ENCODE data around the gene CEP112. TPM values are rescaled to one million over a fixed set of nuclear protein-coding genes. Genes with fewer than 3 reads are reported as not detected.

CEP112 gene
- total and polyA plus RNA-seq, 2 of the 13 experiments (the other 11 are each of a cell fraction or from before 2014, with no cell fraction given), result 1.2 to 3.4 TPM

DNA sequence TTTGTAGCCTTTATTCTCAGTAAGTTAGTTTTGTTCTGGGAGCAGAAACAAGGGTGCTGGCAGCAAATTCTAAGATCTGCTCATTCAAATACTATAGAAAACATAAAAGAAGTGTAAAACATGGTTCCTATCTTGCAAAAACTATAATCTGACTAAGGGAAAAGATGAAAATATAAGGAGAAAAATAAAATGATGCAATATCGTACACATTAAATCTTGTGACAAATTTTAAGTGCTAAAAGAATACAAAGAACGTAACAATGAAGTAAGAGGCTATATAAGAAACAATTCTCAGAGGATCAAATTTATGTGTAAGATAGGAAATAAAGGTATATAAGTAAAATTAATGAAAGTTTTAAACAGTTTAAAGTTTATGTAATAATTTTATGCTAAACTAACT, 224.6 kb downstream of the CEP112 start:
- no peak for FAIRE-seq
- Histone ChIP-seq H4K20me1 (ENCODE audit: insufficient read depth, low read length) (no peaks in the 10 kb centered on the region), H3K27ac (ENCODE audit: extremely low read length, insufficient read depth, low read length) (no peak overlapping the region), H3K36me3 (replicated peaks in 1 of 2; ENCODE audit: control insufficient read depth in 1 of 2, insufficient read depth in 2 of 2, low read length in 2 of 2) (no peaks in the 10 kb centered on the region), H3K4me1 (ENCODE audit: insufficient read depth, low read length) (no peaks in the 10 kb centered on the region), H3K9ac (ENCODE audit: insufficient read depth, low read depth, low read length) (no peak overlapping the region), H3K4me3 (replicated peaks in 1 of 3; ENCODE audit: insufficient read depth in 1 of 3, low read depth in 2 of 3, low read length in 3 of 3) (no peak overlapping the region), H3K9me3 (ENCODE audit: low read length) (peaks cover 18% of the 10 kb centered on the region), H3K79me2 (ENCODE audit: insufficient read depth, low read length) (no peaks in the 10 kb centered on the region), H3K27me3 (ENCODE audit: control insufficient read depth in 1 of 2, insufficient read depth in 2 of 2, low read length in 2 of 2) (no peaks in the 10 kb centered on the region), H2AFZ (ENCODE audit: low read length) (no peak overlapping the region), H3K4me2 (ENCODE audit: low read depth, low read length) (no peak overlapping the region)
- intact Hi-C loops (cut with micrococcal nuclease; ENCODE audit: unreplicated experiment), result no loop called here
- TF ChIP-seq ATF7 (IDR thresholded peaks at IDR 0.05) (peak; percentile 79), ATF7 (CRISPR knock-in tag; IDR thresholded peaks at IDR 0.05) (no peak), PAX8 (CRISPR knock-in tag; IDR thresholded peaks at IDR 0.05; ENCODE audit: borderline replicate concordance) (no peak)
- POLR2A ChIA-PET, result no interaction called here
- CTCF ChIA-PET (ENCODE audit: low intra/inter-chr PET ratio, low total read pairs), result no interaction called here
- in situ Hi-C loops (cut with HindIII; ENCODE audit: extremely low pct_ligation_motif_present, low pct_unique_long_range_greater_than_20kb), result no loop called here
- BruUV-seq (replicated peaks), result no TSS peak
- WGBS (ENCODE audit: low lambda C conversion rate), result 54% methylated on average over 2 of the region's 2 CpGs
- no peak for ATAC-seq
- no peak for DNase-seq (ENCODE audit: low spot score)

GRCh38 chr17:65966072-65966695, 225.7 kb downstream of the CEP112 start:
- ATAC-seq (no peak), FAIRE-seq (no peak), DNase-seq (ENCODE audit: low spot score) (no peak)
- WGBS (ENCODE audit: low lambda C conversion rate), result 50% methylated on average over 2 of the region's 2 CpGs
- Histone ChIP-seq H3K79me2 (ENCODE audit: insufficient read depth, low read length) (no peaks in the 10 kb centered on the region), H3K27me3 (ENCODE audit: control insufficient read depth in 1 of 2, insufficient read depth in 2 of 2, low read length in 2 of 2) (no peaks in the 10 kb centered on the region), H3K36me3 (replicated peaks in 1 of 2; ENCODE audit: control insufficient read depth in 1 of 2, insufficient read depth in 2 of 2, low read length in 2 of 2) (no peaks in the 10 kb centered on the region), H3K4me3 (replicated peaks in 1 of 3; ENCODE audit: insufficient read depth in 1 of 3, low read depth in 2 of 3, low read length in 3 of 3) (no peak overlapping the region), H3K27ac (ENCODE audit: extremely low read length, insufficient read depth, low read length) (no peak overlapping the region), H2AFZ (ENCODE audit: low read length) (no peak overlapping the region), H3K9ac (ENCODE audit: insufficient read depth, low read depth, low read length) (no peak overlapping the region), H3K4me2 (ENCODE audit: low read depth, low read length) (no peak overlapping the region), H3K4me1 (ENCODE audit: insufficient read depth, low read length) (no peaks in the 10 kb centered on the region), H4K20me1 (ENCODE audit: insufficient read depth, low read length) (no peaks in the 10 kb centered on the region), H3K9me3 (ENCODE audit: low read length) (peaks cover 16% of the 10 kb centered on the region)
- CTCF ChIA-PET (ENCODE audit: low intra/inter-chr PET ratio, low total read pairs), result no interaction called here
- no TSS peak for BruUV-seq (replicated peaks)
- intact Hi-C loops (cut with micrococcal nuclease; ENCODE audit: unreplicated experiment) (no loop called here), in situ Hi-C loops (cut with HindIII; ENCODE audit: extremely low pct_ligation_motif_present, low pct_unique_long_range_greater_than_20kb) (no loop called here)
- POLR2A ChIA-PET, result interaction anchor here (1.2 kb wide), 1 partner anchor 12 kb away, joined by 4 read pairs; no protein-coding TSS in a partner anchor
- no peak for TF ChIP-seq CERS6 (CRISPR knock-in tag; IDR thresholded peaks at IDR 0.05)
- TF ChIP-seq ZBED4 (CRISPR knock-in tag; IDR thresholded peaks at IDR 0.05; ENCODE audit: borderline replicate concordance), result no peak
- TF ChIP-seq, protein P1, sequence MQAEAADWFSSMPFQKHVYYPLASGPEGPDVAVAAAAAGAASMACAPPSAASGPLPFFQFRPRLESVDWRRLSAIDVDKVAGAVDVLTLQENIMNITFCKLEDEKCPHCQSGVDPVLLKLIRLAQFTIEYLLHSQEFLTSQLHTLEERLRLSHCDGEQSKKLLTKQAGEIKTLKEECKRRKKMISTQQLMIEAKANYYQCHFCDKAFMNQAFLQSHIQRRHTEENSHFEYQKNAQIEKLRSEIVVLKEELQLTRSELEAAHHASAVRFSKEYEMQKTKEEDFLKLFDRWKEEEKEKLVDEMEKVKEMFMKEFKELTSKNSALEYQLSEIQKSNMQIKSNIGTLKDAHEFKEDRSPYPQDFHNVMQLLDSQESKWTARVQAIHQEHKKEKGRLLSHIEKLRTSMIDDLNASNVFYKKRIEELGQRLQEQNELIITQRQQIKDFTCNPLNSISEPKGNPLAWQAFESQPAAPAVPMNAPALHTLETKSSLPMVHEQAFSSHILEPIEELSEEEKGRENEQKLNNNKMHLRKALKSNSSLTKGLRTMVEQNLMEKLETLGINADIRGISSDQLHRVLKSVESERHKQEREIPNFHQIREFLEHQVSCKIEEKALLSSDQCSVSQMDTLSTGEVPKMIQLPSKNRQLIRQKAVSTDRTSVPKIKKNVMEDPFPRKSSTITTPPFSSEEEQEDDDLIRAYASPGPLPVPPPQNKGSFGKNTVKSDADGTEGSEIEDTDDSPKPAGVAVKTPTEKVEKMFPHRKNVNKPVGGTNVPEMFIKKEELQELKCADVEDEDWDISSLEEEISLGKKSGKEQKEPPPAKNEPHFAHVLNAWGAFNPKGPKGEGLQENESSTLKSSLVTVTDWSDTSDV (CRISPR knock-in tag; IDR thresholded peaks at IDR 0.05), result no peak
- no peak for TF ChIP-seq MLLT10 (CRISPR knock-in tag; IDR thresholded peaks at IDR 0.05)
- no peak for TF ChIP-seq ESRRA (CRISPR knock-in tag; IDR thresholded peaks at IDR 0.05; ENCODE audit: low read depth)
- TF ChIP-seq HDAC6 (IDR thresholded peaks at IDR 0.05; ENCODE audit: low read depth, low read length), result no peak
- TF ChIP-seq ZFP36L2 (CRISPR knock-in tag; IDR thresholded peaks at IDR 0.05), result no peak

Measured in HepG2 (cell line).